HG02610 (cell line): ENCODE measurements around the gene PURB.
A peak's percentile ranks its signal among the peaks of the same experiment; 100 is the strongest.
"Not testable (repeated sequence)": the region's sequence is repeated elsewhere in the genome, so short reads cannot be mapped to it uniquely, and the experiment has no call there.

Experiments used
- ATAC-seq: cut with Tn5 transposase; IDR thresholded peaks from one replicate; pipeline ENCODE4 v1.9.1; 2021; ENCODE audit warnings: mild to moderate bottlenecking, moderate library complexity; ENCODE audit not compliant: unreplicated experiment

The PURB gene

DNA sequence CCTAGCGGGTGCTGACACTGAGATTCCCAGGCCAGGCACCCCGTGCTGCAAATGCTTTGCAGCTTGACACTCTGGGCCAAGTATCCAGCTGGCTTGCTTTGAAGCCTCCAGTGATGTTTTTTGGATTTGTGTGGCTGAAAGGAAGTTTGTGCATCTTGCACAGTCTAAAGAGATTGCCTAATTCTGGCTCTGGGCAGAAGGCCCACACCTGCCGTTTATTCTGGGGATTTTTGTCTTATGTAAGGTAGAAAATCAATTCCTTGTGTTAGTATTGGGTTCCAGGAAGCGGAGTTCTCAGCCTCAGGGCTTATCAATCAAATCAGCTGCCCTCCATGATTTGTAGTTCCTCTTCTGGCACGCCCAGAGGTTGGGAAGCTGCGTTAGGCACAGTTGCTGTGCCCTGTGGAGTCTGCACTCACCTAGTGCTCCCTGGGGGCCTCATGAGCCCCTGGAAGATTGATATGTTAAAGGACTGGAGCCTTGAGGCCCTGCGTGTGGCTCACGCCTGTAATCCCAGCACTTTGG, 8.4 kb upstream of the PURB start:
- no peak for ATAC-seq

DNA sequence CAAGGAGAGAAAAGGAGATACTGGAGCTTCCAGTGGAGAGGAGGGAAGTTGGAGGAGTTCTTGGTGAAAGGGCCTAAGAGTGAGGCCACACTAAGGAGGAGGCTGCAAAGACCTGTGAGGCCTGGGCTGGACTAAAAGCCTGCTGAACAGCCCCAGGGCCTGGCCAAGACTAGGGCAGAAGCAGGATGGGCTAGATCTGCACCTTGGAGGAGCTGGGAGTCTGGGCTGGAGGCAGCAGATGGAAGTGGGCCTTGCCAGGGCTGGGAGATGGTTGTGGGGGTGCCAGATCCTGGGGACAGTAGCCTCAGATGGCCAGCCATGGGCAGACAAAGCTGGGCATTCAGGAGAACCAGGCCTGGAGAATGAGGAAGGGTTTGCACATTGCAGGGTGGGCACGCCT, 6.5 kb upstream of the PURB start:
- ATAC-seq, result no peak

DNA sequence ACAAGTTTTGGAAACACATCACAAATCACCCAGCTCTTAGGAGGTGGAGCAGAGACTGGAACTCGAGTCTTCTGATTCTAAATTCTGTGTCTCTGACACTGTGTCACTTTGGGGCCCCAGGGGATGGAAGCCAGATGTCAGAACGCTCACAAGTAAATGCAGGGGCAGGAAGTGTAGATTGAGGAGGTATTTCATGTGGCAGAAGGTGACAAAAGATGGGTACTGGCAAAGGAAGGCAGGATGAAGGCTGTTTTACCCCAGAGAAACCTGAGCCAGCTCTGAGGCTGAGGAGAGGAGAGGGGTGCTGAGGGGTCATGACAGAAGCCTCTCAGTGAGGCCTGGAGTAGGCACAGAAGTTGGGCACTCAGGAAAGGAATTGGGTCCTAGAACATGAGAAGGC, 6.0 kb upstream of the PURB start:
- no peak for ATAC-seq

DNA sequence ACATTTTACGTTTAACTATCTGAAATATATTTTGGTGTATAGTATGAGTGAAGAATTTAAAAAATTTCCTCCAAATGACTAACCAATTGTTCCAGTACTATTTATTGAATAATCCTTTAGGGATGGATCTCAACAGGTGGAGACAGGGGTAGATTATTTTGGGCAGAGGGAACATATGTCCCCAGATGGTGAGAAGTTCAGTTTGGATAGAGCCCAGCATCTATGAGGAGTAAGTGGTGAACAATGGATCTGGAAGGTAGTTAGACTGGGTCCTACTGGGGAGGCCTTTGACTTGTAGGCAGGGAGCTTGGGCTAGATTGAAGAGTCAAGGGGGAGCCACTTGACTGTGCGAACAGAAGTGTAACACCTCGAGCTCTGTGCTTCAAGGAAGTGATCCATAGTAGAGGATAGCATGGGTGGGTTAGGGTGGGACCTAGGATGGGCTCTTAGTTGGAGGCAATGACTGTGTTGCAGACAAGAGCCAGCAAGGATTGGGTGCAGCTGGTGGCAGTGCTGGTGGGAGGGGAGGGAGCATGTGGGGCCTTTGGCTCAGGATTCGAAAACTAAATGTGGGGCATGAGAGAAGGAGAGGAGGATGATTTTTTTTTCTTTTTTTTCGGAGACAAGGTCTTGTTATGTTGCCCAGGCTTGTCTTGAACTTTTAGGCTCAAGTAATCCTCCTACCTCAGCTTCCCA, 3.9 kb upstream of the PURB start:
- ATAC-seq, result no peak

DNA sequence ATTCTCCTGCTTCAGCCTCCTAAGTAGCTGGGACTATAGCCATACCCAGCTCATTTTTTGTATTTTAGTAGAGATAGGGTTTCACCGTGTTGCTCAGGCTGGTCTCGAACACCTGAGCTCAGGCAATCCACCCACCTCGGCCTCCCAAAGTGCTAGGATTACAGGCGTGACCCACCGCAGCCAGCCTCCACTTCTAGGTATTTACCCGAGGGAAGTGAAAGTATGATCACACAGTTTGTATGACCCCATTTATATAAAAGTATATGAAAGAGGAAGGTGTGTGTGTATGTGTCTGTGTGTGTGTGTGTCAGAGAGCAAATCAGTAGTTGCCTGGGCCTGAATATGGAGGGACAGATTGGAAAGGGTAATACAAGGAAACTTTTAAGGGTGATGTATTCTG, 2.0 kb upstream of the PURB start:
- ATAC-seq, result no peak

DNA sequence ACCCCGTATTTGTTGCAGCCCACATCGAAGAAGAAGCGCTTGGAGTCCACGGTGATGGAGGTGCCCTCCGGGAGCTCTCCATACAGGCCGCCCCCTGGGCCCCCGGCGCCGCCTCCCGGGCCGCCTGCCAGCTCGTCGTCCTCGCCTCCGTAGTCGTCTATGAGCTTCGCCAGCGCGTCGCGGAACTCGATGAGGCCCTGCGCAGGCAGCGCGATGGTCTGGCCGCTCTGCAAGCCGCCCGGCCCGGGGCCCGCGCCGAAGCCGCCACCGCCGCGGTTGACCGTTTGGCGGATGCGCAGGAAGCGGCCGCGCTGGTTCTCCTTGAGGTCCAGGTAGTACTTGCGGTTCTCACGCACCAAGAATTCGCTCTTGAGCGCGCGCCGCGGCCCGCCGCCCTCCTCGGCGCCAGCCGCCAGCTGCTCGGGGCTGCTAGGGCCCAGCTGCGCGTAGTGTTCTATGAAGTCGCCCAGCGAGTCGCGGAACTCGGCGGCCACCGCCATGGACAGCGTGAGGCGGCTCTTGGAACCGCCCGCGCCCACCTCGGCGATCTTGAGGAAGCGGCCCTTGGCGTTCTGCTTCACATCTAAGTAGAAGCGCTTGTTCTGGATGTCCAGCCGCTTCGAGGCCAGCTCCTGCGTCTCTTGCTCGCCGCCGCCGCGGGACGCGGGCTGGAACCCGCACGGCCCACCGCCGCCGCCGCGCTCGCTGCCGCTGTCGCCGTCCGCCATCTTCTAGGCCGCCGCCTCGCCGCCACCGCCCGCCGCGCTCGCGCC, 523 bp downstream of the PURB start:
- peak; percentile 12 for ATAC-seq

DNA sequence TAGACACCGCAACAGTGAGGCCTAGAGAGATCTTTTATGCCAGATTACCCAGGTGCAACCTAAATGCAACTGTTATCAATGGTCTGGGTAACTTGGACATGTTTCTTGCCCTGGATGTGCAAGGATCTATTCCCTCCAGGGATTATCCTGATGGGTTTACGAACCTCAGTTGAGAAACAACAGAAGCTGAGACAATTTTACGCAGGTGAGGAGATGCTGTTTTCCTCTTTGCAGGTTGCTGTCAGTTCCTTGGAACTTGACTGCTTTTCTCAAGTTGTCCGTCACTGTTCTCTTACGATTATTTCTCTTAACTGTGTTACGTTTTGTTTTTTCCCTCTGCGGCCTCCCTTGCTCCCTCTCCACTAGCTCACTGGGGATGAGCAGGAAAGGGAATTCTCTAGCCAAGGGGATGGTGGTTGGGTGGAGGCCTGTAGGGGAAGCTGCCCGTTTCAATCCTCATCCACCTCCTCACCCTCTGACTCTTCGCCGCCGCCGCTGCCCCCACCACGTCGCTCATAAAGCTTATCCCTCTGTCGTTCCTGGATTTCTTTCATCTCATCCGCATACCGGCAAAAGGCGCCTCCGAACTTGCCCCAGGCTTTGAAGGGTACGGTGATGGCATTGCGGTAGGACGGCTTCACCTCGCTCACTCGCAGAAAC, 1.2 kb downstream of the PURB start:
- ATAC-seq, result no peak

DNA sequence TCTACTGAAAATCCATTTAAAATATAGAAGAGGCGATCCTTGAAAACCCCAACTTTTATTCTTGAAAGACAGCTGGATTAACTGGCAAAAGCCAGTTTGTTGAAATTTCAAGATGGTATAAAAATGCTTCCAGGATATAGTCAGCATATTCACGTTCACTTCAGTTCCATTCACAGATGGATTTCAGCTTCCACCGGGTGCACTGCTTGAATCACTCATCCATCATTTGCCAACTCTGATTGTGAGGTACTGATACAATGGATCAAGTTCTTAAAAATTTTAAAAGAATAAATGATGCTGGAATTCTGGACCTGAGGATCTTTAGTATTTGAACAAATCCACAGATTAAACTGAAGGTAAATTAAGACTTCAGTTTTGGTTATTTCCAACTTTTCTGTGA, 2.4 kb downstream of the PURB start:
- ATAC-seq, result no peak

DNA sequence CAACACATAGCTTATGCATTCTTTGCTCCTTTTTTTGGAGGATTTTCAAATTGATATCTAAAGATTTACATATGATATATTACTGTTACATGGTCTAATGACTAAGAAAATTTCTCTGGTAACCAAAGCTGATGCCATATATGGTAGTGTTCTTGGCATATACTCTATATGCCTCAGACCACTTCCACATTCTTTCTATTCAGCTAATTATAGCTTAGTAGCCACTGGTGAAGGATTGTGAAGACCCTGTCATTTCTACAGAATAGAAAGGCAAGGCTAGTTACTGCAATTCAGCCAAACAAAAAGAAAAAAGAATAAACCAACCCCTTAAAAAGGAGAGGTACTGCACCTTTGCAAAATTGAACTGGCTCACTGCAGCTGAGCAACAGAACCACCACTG, 3.7 kb downstream of the PURB start:
- no peak for ATAC-seq

DNA sequence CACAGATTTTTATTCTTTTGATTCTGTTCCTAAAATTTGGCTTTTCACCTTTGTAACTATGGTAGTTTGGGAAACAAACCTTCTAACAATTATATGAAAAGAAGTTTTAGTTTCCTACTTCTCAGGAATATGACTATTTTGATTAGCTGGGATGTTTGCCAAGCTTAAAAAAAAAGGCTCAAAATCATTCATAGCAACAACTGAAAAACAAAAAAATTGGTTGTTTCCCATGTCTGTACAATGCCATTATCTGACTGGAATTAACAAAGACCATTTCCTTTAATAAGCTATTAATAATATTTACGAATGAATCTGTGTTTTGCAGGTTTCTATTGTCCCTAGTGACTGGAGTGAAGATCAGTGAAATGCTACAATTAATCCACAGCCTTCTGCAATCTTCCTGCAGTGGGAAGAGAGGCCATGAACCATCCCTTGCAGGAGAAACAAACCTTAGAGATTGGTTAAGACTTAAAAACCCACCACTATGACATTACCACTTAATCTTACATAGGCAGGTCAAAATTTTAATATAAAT, 4.2 kb downstream of the PURB start:
- no peak for ATAC-seq

DNA sequence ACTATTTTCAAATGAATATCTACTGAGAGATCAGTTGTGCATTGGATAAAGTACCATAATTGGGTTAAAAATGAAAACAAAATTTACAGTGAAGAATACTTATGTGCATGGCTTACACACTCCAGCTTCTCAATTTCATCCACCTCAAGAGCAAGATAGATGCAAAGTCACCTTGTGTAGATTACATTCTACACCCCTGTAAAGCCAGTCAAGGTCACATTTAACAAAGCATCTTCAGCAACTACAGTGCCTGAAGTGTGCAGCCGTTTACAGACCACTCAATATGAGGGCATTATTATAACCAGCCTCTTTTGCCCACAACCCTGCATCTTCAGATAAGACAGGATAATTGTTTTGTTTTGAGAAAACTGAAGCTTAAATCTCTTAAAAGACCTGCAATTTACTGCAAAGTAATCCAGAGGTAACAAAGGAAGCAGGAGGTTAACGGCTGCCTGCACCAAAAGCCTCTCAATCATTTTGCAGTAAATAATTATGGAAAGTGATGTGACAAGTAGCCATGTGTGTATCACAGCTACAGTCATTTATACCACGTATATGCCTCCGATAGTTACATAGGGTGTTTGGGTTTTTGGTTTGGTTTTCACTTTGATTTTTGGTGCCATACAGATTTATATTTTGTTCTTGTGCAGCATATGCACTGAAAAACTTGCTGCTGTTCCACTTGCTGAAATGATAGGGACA, 4.9 kb downstream of the PURB start:
- ATAC-seq, result no peak

DNA sequence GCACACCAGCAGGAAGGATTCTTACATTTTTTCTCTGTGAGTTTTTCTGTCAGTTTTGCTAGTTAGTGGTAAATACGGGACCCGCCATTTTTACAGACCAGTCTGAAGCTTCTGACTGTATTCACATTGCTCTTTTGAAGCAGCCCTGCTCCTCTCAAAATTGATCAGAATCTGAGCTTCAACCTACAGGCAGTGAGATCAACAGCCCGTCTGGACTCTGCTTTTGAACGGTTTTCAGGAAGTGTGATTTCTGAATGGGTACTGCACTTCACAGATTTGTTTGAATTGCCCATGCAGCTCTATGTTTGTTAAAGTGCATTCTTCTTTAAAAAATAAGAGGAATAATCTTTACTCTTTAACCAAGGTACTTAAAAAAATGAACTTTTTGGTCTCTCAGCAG, 8.9 kb downstream of the PURB start:
- ATAC-seq, result no peak

DNA sequence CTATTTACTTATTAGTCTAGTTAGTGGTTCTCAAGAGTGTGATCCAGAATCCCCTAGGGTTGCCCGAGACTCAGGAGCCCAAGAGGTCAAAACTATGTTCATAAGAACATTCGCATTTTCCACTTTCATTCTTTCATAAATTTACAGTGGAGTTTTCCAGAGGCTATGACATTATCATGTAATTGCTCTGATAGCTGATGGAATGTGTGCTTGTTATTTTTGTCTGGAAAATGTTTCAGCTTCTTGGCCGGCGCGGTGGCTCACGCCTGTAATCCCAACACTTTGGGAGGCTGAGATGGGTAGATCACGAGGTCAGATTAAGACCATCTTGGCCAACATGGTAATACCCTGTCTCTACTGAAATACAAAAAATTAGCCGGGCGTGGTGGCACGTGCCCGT, 10.1 kb downstream of the PURB start:
- ATAC-seq, result no peak

DNA sequence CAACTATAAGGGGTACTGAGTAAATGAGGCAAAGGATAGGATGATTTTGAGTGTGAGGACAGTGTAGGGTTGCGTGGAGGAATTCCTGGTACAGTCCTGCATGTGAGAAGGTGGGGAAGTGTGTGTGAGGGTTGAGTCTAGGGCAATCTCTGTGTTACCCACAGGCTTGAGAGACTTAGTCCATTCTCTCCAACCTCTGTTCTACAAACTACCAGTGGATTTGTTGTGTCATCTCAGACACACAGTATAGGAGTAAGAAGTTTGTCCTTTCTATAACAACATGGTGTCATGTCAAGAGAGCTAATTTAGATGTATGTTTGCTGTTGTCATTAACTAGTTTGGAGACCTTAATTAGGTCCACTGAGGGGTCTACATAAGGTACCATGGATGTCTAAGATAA, 12.5 kb downstream of the PURB start:
- ATAC-seq, result no peak

DNA sequence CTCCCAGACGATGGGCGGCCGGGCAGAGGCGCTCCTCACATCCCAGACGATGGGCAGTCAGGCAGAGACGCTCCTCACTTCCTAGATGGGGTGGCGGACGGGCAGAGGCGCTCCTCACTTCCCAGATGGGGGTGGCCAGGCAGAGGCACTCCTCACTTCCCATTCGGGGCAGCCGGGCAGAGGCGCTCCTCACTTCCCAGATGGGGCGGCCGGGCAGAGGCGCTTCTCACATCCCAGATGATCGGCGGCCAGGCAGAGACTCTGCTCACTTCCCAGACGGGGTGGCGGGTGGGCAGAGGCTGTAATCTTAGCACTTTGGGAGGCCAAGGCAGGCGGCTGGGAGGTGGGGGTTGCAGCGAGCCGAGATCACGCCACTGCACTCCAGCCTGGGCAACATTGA, 13.4 kb downstream of the PURB start:
- ATAC-seq, result not testable (repeated sequence)

DNA sequence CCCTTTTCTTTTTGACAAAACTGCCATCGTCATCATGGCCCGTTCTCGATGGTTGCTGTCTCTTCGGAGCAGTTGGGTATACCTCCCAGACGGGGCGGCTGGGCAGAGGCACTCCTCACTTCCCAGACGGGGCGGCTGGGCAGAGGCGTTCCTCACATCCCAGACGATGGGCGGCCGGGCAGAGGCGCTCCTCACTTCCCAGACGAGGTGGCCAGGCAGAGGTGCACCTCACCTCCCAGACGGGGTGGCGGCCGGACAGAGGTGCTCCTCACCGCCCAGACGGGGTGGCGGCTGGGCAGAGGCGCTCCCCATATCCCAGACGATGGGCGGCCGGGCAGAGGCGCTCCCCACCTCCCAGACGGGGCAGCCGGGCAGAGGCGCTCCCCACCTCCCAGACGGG, 14.6 kb downstream of the PURB start:
- not testable (repeated sequence) for ATAC-seq

DNA sequence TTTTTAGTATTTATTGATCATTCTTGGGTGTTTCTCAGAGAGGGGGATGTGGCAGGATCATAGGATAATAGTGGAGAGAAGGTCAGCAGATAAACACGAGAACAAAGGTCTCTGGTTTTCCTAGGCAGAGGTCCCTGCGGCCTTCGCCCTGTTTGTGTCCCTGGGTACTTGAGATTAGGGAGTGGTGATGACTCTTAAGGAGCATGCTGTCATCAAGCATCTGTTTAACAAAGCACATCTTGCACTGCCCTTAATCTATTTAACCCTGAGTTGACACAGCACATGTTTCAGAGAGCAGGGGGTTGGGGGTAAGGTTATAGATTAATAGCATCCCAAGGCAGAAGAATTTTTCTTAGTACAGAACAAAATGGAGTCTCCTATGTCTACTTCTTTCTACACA, 15.0 kb downstream of the PURB start:
- ATAC-seq, result not testable (repeated sequence)

DNA sequence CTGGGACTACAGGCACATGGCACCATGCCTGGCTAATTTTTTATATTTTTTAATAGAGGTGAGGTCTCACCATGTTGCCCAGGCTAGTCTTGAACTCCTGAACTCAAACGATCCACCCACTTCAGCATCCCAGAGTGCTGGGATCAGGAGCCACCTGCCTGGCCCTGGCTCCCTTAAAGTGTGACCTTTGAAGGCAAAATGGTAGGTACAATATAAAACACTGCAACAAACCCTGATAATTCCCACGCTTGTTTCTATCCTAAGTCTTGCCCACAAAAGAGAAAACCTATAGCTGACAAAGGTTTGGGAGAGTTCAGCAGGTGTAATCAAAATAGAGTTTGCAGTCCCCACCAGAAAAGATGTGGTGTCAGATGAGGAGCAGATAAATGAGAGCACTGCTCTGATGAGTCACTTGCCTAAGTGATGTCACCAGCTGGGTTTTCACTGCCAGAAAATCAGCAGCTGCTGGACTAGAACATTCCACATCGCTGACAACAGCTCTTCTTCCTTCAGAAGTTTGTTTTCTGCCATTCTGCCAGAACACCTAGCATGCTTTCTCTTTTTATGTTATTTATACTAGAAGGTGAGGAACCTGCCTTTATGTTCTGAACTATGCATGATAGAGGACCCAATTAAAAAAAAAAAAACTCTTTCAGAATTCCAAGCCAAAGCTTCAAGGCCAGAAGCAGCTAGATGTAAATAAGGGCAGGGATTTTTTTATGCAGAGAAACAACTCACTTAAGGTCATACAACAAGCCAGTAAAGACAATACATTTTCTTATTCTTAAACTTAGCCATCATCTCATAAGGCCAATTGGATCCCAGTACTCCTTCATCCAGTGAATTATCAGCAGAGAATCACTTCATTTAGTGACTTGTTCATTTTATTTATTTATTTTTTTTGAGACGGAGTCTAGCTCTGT, 18.0 kb downstream of the PURB start:
- ATAC-seq, result no peak

DNA sequence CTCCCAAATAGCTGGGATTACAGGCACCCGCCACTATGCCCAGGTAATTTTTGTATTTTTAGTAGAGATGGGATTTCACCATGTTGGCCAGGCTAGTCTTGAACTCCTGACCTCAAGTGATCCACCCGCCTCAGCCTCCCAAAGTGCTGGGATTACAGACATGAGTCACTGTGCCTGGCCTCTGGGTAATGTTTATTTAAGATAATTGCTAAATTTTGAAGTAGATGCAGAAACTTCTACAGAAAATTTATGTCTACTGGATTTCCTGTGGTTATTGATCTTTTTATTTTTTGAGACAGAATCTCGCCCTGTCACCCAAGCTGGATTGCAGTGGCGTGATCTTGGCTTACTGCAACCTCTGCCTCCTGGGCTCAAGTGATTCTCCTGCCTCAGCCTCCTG, 23.4 kb downstream of the PURB start:
- ATAC-seq, result not testable (repeated sequence)

DNA sequence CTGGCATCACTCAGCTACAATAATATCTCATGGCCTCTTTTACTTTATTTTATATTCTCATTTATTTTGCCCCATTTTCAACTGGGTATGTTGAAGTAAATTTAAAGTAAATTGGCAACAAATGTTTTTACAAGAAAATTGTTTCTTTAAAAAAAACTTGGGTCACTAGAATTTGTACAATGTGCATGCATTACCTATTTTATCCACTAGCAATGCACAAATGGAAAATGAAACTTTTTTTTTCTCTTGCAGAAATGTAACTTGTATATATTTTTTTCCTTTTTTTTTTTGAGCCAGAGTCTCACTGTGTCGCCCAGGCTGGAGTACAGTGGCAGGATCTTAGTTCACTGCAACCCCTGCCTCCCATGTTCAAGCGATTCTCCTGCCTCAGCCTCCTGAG, 27.2 kb downstream of the PURB start:
- ATAC-seq, result no peak
